K562 (cell line): ENCODE results near the gene NET1. TPM values are rescaled to one million over a fixed set of nuclear protein-coding genes. Genes with fewer than 3 reads are reported as not detected.

Experiments
- ATAC-seq: fragments of 200-7000 bp; cut with Tn5 transposase; 3 replicates; pipeline ENCODE4 v1.9.1; 2020; ENCODE audit warnings: moderate library complexity
- BruUV-seq: library from RNA; stranded (reverse); fragments of 400-500 nt; replicated peaks from 2 replicates; lab custom pipeline; 2021; lab: Mats Ljungman, UMichigan
- CTCF ChIA-PET: fragments of 300-600 bp; formaldehyde crosslinking; extraction: SDS; loops from one replicate; lab custom pipeline; 2021; ENCODE audit warnings: low intra/inter-chr PET ratio; lab: Yijun Ruan, JAX
- POLR2A ChIA-PET: fragments of 300-600, 350-650 bp; sonication (Branson Sonifier 250); formaldehyde crosslinking; extraction: SDS; loops from one replicate; lab custom pipeline; 2021; ENCODE audit warnings: antibody characterized with exemption, inconsistent platforms; lab: Yijun Ruan, JAX
- DNase-seq, 4 experiments: peaks; one replicate each; pipeline versions ENCODE4 v3.0.0 to v3.0.0-alpha.2; 2011 to 2018; ENCODE audit warnings: low spot score in 3 of 4, mixed read lengths in 3 of 4; ENCODE audit errors: extremely low read depth in 1 of 4
- FAIRE-seq: peaks from 2 replicates; lab custom pipeline; 2011; peaks lifted over from hg19 to GRCh38; lab: Jason Lieb, UNC
- H2AFZ ChIP-seq: 2 replicates; pipeline ENCODE4 v1.6.0; 2011; ENCODE audit warnings: low read depth, low read length, control low read depth, inconsistent platforms
- H3K27ac ChIP-seq: fragments of 200-600 bp; 3 replicates; pipeline ENCODE4 v1.8.0; 2011; ENCODE audit warnings: low read depth, mild to moderate bottlenecking, control low read depth, inconsistent platforms, low read length, moderate library complexity, mixed read lengths; ENCODE audit errors: extremely low read depth
- H3K27me3 ChIP-seq, 2 experiments: fragments of 300-600 bp in 1 of 2; 2 replicates in 1 of 2; 3 replicates in 1 of 2; pipeline versions ENCODE4 v1.6.0 to v1.8.0; 2011; ENCODE audit warnings: inconsistent platforms in 2 of 2, low read length in 2 of 2, mild to moderate bottlenecking in 1 of 2, mixed read lengths in 1 of 2, moderate library complexity in 1 of 2; ENCODE audit not compliant: control insufficient read depth in 2 of 2, insufficient read depth in 2 of 2
- H3K36me3 ChIP-seq: fragments of 300-600 bp; 3 replicates; pipeline ENCODE4 v1.8.0; 2011; ENCODE audit warnings: mild to moderate bottlenecking, low read length, inconsistent platforms; ENCODE audit not compliant: control insufficient read depth, insufficient read depth
- H3K4me1 ChIP-seq, 2 experiments: fragments of 200-600 bp in 1 of 2; replicated peaks in 1 of 2; 2 replicates in 1 of 2; 3 replicates in 1 of 2; pipeline versions ENCODE4 v1.5.1 to v1.8.0; 2011; ENCODE audit warnings: inconsistent platforms in 2 of 2, low read length in 2 of 2, mild to moderate bottlenecking in 1 of 2, mixed read lengths in 1 of 2, moderate library complexity in 1 of 2; ENCODE audit not compliant: control insufficient read depth in 2 of 2, insufficient read depth in 2 of 2
- H3K4me2 ChIP-seq: 2 replicates; pipeline ENCODE4 v1.6.1; 2011; ENCODE audit warnings: low read length, control low read depth, inconsistent platforms, mixed read lengths; ENCODE audit not compliant: insufficient read depth
- H3K4me3 ChIP-seq: fragments of 200-600 bp; sonication (generic), shearing (Covaris generic); 2 replicates; pipeline ENCODE4 v1.5.1; 2016; ENCODE audit warnings: control low read depth, inconsistent platforms
- H3K79me2 ChIP-seq: fragments of 200-600 bp; 3 replicates; pipeline ENCODE4 v1.8.0; 2011; ENCODE audit warnings: low read length, inconsistent platforms; ENCODE audit not compliant: control insufficient read depth, insufficient read depth
- H3K9ac ChIP-seq, 2 experiments: 2 replicates each; pipeline versions ENCODE4 v1.6.0 to v1.6.1; 2011; ENCODE audit warnings: low read depth in 2 of 2, low read length in 2 of 2, control low read depth in 1 of 2, inconsistent platforms in 1 of 2, mild to moderate bottlenecking in 1 of 2, mixed read lengths in 1 of 2; ENCODE audit not compliant: insufficient read depth in 1 of 2
- H3K9me1 ChIP-seq: one replicate; pipeline ENCODE4 v1.6.0; 2011; ENCODE audit warnings: inconsistent platforms, mild to moderate bottlenecking, low read length, moderate library complexity; ENCODE audit not compliant: control insufficient read depth, insufficient read depth
- H3K9me3 ChIP-seq: replicated peaks from 2 replicates; pipeline ENCODE4 v1.5.1; 2011; ENCODE audit warnings: low read depth, low read length, inconsistent platforms; ENCODE audit not compliant: control insufficient read depth, insufficient read depth
- H4K20me1 ChIP-seq: replicated peaks from 2 replicates; pipeline ENCODE4 v1.6.1; 2011; ENCODE audit warnings: low read length, inconsistent platforms, mixed read lengths; ENCODE audit not compliant: control insufficient read depth, insufficient read depth
- CREBBP ChIP-seq: IDR thresholded peaks from one replicate; pipeline ENCODE4 v1.6.1; 2012; ENCODE audit warnings: low read depth, mild to moderate bottlenecking, control low read depth, inconsistent platforms, low read length
- GABPB1 ChIP-seq: sonication (generic); formaldehyde crosslinking; IDR thresholded peaks from 2 replicates; pipeline ENCODE4 v1.8.0; 2022; ENCODE audit warnings: mild to moderate bottlenecking, missing genetic modification reagents
- KAT8 ChIP-seq: fragments of 450-650 bp; IDR thresholded peaks from 2 replicates; pipeline ENCODE4 v1.6.1; 2016; ENCODE audit warnings: low read depth, mild to moderate bottlenecking
- KDM2B ChIP-seq: fragments of 250-450 bp; sonication (Bioruptor Pico); IDR thresholded peaks from 2 replicates; pipeline ENCODE4 v1.8.0; 2021; ENCODE audit warnings: mild to moderate bottlenecking, moderate library complexity
- LCOR ChIP-seq: sonication (generic); formaldehyde crosslinking; IDR thresholded peaks from 2 replicates; pipeline ENCODE4 v1.8.0; 2022; ENCODE audit warnings: mild to moderate bottlenecking, missing genetic modification reagents
- PCBP2 ChIP-seq: fragments of 200-400 bp; formaldehyde crosslinking; IDR thresholded peaks from 2 replicates; pipeline ENCODE4 v1.6.1; 2018; ENCODE audit warnings: low read length, low read depth, mild to moderate bottlenecking, moderate library complexity; ENCODE audit not compliant: poor library complexity, severe bottlenecking
- PHTF2 ChIP-seq: fragments of 250-450 bp; sonication (Bioruptor Pico); IDR thresholded peaks from 2 replicates; pipeline ENCODE4 v1.5.0; 2021; ENCODE audit warnings: mild to moderate bottlenecking
- POLR2H ChIP-seq: IDR thresholded peaks from 2 replicates; pipeline ENCODE4 v1.6.1; 2016; ENCODE audit warnings: missing genetic modification characterization, low read depth, mild to moderate bottlenecking, control low read depth, missing compliant biosample characterization, moderate library complexity
- SMARCA5 ChIP-seq: fragments of 450-650 bp; IDR thresholded peaks from 2 replicates; pipeline ENCODE4 v1.6.1; 2016
- TAF7 ChIP-seq: fragments of 450-650 bp; IDR thresholded peaks from 2 replicates; pipeline ENCODE4 v1.6.1; 2016; ENCODE audit warnings: missing genetic modification characterization, missing compliant biosample characterization
- YY1 ChIP-seq, 3 experiments: IDR thresholded peaks; 2 replicates each; pipeline ENCODE4 v1.6.1; 2011; ENCODE audit warnings: low read length in 2 of 3, mild to moderate bottlenecking in 2 of 3, moderate library complexity in 2 of 3, borderline replicate concordance in 1 of 3, control low read depth in 1 of 3, low read depth in 1 of 3; ENCODE audit not compliant: insufficient read depth in 3 of 3, insufficient replicate concordance in 2 of 3, control insufficient read depth in 1 of 3, insufficient read length in 1 of 3; ENCODE audit errors: extremely low read depth in 1 of 3
- WGBS: fragments of 100-300 bp; shearing (Covaris generic); methylation state at CpG from one replicate; pipeline ENCODE4 v1.1.6; 2016; ENCODE audit warnings: low coverage, mixed read lengths; ENCODE audit not compliant: insufficient coverage; ENCODE audit errors: missing lambda C conversion rate; 5-methylcytosine and 5-hydroxymethylcytosine counted together
- in situ Hi-C: fragments of 300-500 bp; cut with MboI; formaldehyde crosslinking; loops from 4 replicates; pipeline ENCODE4 v1.15.0; 2018; ENCODE audit warnings: inconsistent platforms, mixed read lengths
- intact Hi-C: fragments of 100-400 bp; cut with micrococcal nuclease; formaldehyde crosslinking; loops from 2 replicates; pipeline ENCODE4 v1.14.2; 2022
- polyA plus RNA-seq, 8 experiments: library from polyadenylated mRNA; depleted of rRNA in 4 of 8; stranded (reverse) in 5 of 8; unstranded in 3 of 8; fragments of >200 nt; fragmentation: Nextera tagmentation in 2 of 8; fragmentation: Illumina TruSeq in 1 of 8; extraction: Ambion mirVana in 2 of 8; extraction: Trizol in 1 of 8; gene quantifications; 2 replicates each; pipeline versions ENCODE4 v1.2.1 to v1.2.3, GENCODE V29; 2011 to 2014; ENCODE audit warnings: inconsistent platforms in 1 of 8, missing spikeins in 1 of 8
- total RNA-seq, 7 experiments: library from RNA; depleted of rRNA in 6 of 7; stranded (reverse); fragments of >200 nt in 6 of 7; fragmentation: Illumina TruSeq in 2 of 7; extraction: Trizol in 2 of 7; gene quantifications; 2 replicates each; pipeline versions ENCODE4 v1.2.1 to v1.2.3, GENCODE V29; 2011 to 2021; ENCODE audit warnings: low replicate concordance in 1 of 7

NET1 gene
- total and polyA plus RNA-seq, 9 of the 15 experiments (the other 6 are each of a cell fraction or from before 2014, with no cell fraction given): 47.4 to 258 (median 106) TPM

- Histone ChIP-seq H3K4me3 (no peak overlapping the region), H3K9me1 (no peaks in the 10 kb centered on the region), H3K9ac (no peak overlapping the region), H2AFZ (peak overlapping the region; percentile 69), H3K4me1 (peaks cover 15 to 46% of the 10 kb centered on the region in 2 experiments), H3K4me2 (no peak overlapping the region), H3K79me2 (no peaks in the 10 kb centered on the region), H3K27ac (no peak overlapping the region), H3K27me3 (no peaks in the 10 kb centered on the region), H4K20me1 (no peaks in the 10 kb centered on the region), H3K9me3 (no peaks in the 10 kb centered on the region), H3K36me3 (no peaks in the 10 kb centered on the region)
- ChIA-PET CTCF (no interaction called here), POLR2A (interaction anchor here (0.7 to 1.3 kb wide), 3 partner anchors 9 to 39 kb away, joined by 3 to 4 read pairs (median 3); no protein-coding TSS in a partner anchor)
- FAIRE-seq (no peak), ATAC-seq (no peak), DNase-seq (no peak)
- intact Hi-C loops: no loop called here
- WGBS: 59% methylated on average over 8 of the region's 8 CpGs
- in situ Hi-C loops: no loop called here
- no TSS peak for BruUV-seq
- TF ChIP-seq PHTF2 (CRISPR knock-in tag) (no peak), CREBBP (no peak), TAF7 (tag) (no peak), YY1 (IDR thresholded peaks at IDR 0.05; ENCODE audit: borderline replicate concordance in 1 of 3, control insufficient read depth in 1 of 3, extremely low read depth in 1 of 3, insufficient read depth in 3 of 3, insufficient read length in 1 of 3, insufficient replicate concordance in 2 of 3, low read depth in 1 of 3, low read length in 2 of 3) (no peak), PCBP2 (no peak), SMARCA5 (no peak), GABPB1 (CRISPR knock-in tag) (no peak), POLR2H (tag) (no peak), KDM2B (CRISPR knock-in tag) (no peak), KAT8 (no peak), LCOR (CRISPR knock-in tag) (no peak)
Observed at GRCh38 chr10:5494611-5495010, 82.3 kb downstream of the NET1 start.
